ENCODE measurements around the gene CWF19L1.

Gene CWF19L1

GRCh38 chr10:100184426-100184825, 83.0 kb downstream of the CWF19L1 start:
- in situ Hi-C loops (cut with HindIII; ENCODE audit: low sequenced_read_pairs) = no loop called here

GRCh38 chr10:100183481-100183880, 84.0 kb downstream of the CWF19L1 start:
- in situ Hi-C loops (cut with HindIII; ENCODE audit: low sequenced_read_pairs) = no loop called here

- in situ Hi-C loops (cut with HindIII; ENCODE audit: low sequenced_read_pairs) = no loop called here
These were observed 84.5 kb downstream of the CWF19L1 start for GRCh38 chr10:100182908-100183307.

Data from endothelial cell of hepatic sinusoid (primary cell).